Measurements from ENCODE around the gene RCC2. TPM values are rescaled to one million over a fixed set of nuclear protein-coding genes. Genes with fewer than 3 reads are reported as not detected.

Gene RCC2
- total RNA-seq, 1 experiment from 2014 or later = 170 TPM

DNA sequence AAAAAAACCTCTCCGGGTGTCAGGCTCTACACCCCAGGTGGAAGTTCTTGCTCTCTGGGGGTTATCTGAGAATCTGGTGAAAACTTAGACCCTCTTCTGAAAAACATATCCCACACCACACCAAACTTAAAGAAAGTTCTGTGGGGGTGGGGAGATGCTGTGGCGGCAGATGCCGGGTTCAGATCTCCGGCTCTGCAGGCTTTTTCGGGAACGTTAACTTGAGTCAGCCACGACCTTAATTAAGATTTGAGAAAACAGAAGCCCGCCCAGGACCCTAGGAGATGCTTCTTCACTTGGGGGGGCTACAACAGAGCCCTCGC is 2.3 kb downstream of the RCC2 start:
- Histone ChIP-seq H3K27me3 (no peaks in the 10 kb centered on the region), H3K4me3 (peak overlapping the region; percentile 88), H3K4me1 (peaks cover 12% of the 10 kb centered on the region), H3K9me3 (replicated peaks) (no peaks in the 10 kb centered on the region), H3K36me3 (peaks cover 46% of the 10 kb centered on the region), H3K27ac (no peak overlapping the region; the same call in 1 of the 2 replicates)
- DNase-seq = no peak

- Histone ChIP-seq H3K4me3 (peak overlapping the region; percentile 88), H3K27me3 (no peaks in the 10 kb centered on the region), H3K36me3 (peaks cover 51% of the 10 kb centered on the region), H3K4me1 (peaks cover 10% of the 10 kb centered on the region), H3K9me3 (replicated peaks) (no peaks in the 10 kb centered on the region), H3K27ac (no peak overlapping the region)
- no peak for DNase-seq
Observed at GRCh38 chr1:17436380-17437174, 2.9 kb downstream of the RCC2 start.

- DNase-seq = no peak
- Histone ChIP-seq H3K27ac (no peak overlapping the region), H3K27me3 (no peaks in the 10 kb centered on the region), H3K36me3 (peaks cover 64% of the 10 kb centered on the region), H3K4me3 (no peak overlapping the region), H3K4me1 (no peaks in the 10 kb centered on the region), H3K9me3 (replicated peaks) (no peaks in the 10 kb centered on the region)
Observed at GRCh38 chr1:17434601-17435000, 4.9 kb downstream of the RCC2 start.

- H3K27ac ChIP-seq = no peak overlapping the region
- no peak for DNase-seq
- no peaks in the 10 kb centered on the region for H3K9me3 ChIP-seq (replicated peaks)
- H3K4me1 ChIP-seq = no peaks in the 10 kb centered on the region
- H3K36me3 ChIP-seq = peaks cover 70% of the 10 kb centered on the region
- no peaks in the 10 kb centered on the region for H3K27me3 ChIP-seq
- H3K4me3 ChIP-seq = no peak overlapping the region
Observed at GRCh38 chr1:17434016-17434415, 5.5 kb downstream of the RCC2 start.

DNA sequence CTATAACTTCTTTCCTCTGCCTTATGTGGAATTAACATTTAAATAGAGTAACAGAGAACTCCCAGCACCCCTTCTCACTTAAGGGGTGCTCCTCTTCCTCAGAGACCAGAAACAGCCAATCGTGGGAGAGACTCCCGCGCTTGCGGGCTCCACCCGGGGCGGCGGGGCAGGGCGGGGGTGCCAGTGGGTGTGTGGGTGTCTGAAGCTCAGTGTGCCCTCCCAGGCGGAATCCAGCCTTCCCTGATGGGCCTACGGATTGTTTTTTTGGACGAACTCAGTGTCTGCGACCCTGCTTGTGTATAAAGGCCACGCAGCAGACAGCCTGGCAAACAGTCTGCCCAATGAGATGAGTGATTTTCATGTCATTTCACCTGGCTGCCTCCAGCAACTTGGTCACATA is 6.2 kb downstream of the RCC2 start:
- Histone ChIP-seq H3K4me3 (no peak overlapping the region), H3K9me3 (replicated peaks) (no peaks in the 10 kb centered on the region), H3K36me3 (peaks cover 75% of the 10 kb centered on the region), H3K27me3 (no peaks in the 10 kb centered on the region), H3K27ac (no peak overlapping the region), H3K4me1 (no peaks in the 10 kb centered on the region)
- DNase-seq = no peak

GRCh38 chr1:17432412-17432811 is 7.1 kb downstream of the RCC2 start:
- H3K27me3 ChIP-seq = no peaks in the 10 kb centered on the region
- H3K36me3 ChIP-seq = peaks cover 83% of the 10 kb centered on the region
- no peaks in the 10 kb centered on the region for H3K9me3 ChIP-seq (replicated peaks)
- H3K4me1 ChIP-seq = no peaks in the 10 kb centered on the region
- H3K27ac ChIP-seq = no peak overlapping the region
- DNase-seq = no peak
- H3K4me3 ChIP-seq = no peak overlapping the region

- no peak for DNase-seq
- H3K27ac ChIP-seq = no peak overlapping the region
- H3K27me3 ChIP-seq = no peaks in the 10 kb centered on the region
- H3K4me1 ChIP-seq = no peaks in the 10 kb centered on the region
- no peak overlapping the region for H3K4me3 ChIP-seq
- peaks cover 91% of the 10 kb centered on the region for H3K36me3 ChIP-seq
- H3K9me3 ChIP-seq (replicated peaks) = no peaks in the 10 kb centered on the region
Observed at GRCh38 chr1:17429183-17429582, 10.3 kb downstream of the RCC2 start.

DNA sequence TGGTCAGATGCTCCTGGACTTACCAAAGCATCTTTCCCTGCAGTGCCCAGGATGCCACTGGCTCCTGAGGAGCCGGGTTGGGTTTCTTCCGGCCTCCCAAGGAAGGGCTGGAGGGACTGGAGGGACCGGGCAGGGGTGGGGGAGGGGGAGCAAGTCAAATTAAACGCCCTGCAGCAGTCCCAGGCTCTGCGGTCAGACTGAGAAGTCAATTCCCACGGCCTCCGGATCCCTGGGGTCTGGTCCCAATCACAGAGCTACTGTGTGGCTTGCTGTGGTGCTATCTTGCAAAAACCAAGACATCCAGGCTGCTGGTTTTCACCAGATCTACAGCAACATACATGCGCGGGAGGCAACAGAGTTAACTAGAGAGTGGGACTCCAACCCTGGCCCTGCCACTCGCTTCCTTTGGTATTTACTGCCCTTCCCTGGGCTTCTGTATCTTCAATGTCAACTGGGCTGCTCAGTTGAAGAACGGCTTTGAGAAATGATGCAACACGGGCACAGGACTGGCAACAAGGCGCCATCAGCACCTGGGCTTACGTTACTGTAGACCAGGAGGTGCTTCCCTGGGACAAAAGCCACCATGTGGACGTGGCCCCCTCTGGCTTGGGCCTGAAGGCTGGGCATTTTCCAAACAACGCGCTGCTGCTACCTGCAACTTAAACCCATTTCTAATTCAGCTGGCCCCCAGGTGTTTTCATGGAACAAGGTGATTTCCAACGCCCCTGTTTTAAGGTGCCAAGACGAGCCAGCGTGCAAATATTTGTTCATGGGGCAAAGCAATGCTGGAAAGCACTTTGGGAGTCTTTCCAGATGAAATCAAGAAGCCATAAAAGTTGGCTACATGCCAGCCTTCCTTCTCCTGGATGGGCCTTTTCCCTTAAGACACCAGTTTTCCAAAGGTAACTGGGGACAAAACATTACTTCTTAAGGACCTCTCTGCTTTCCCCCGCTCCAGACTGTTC is 11.5 kb downstream of the RCC2 start:
- peaks cover 91% of the 10 kb centered on the region for H3K36me3 ChIP-seq
- no peak overlapping the region for H3K4me3 ChIP-seq
- H3K9me3 ChIP-seq (replicated peaks) = no peaks in the 10 kb centered on the region
- H3K27me3 ChIP-seq = no peaks in the 10 kb centered on the region
- H3K4me1 ChIP-seq = no peaks in the 10 kb centered on the region
- DNase-seq = no peak
- H3K27ac ChIP-seq = no peak overlapping the region

DNA sequence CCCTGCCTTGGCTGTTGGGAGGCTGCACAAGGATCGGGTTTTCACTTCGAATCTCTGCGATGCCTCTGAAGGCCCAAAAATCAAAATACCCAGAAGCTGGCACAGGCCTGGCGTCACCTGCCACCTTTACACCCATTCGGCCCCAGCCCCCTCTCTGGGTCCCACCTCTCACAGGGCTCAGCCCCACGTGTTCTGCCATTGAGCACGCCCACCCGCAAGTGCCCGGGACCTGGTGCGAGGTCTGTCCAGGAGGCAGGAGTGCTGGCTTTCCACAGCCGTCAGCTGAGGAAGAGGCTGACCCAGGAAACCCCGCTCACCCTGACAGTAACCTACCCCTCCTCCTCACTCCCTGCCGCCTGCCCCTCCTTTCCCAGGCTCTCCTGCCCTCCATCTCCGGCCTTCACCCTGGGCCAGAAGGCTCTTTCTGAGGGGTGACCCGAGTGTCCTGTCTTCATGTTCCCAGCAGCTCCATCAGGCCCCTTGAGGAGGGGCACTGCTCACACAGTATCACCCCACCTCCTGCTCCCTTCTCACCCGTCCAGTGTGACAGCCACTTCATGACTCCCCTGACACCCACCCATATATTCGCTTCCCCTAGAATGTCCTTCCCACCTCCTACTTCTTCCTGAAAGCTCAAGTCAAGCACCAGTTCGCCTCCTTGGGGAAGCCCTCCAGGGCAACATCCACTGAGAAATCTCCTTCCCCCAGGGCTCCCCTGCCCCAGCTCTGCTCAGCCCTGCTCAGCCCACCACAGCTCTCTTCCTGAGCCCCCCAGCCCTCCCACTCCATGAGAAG is 13.5 kb downstream of the RCC2 start:
- H3K9me3 ChIP-seq (replicated peaks) = no peaks in the 10 kb centered on the region
- DNase-seq = no peak
- H3K36me3 ChIP-seq = peaks cover 94% of the 10 kb centered on the region
- H3K27ac ChIP-seq = no peak overlapping the region
- no peaks in the 10 kb centered on the region for H3K4me1 ChIP-seq
- no peaks in the 10 kb centered on the region for H3K27me3 ChIP-seq
- H3K4me3 ChIP-seq = no peak overlapping the region

DNA sequence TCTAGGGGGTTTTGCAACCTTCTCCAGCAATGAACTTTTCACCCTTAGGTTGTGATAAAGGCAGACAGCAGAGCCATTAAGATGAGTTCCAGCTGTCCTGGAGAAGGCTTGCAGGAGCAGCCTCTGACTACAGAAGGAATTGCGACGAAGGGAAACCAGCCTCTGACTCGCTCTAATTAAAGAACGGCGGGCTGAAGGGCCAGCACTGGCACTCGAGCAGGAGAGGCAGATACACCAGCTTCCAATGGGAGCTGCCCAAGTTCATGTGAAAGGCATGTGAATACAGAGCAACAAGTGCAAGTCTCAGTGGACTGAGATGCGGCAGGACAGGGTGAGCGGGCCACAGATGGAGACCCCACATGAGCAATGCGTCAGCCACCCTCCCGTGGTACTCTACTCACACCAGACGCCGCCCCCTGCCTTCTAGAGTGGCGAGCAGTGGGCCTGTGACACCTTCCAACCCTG is 15.7 kb downstream of the RCC2 start:
- Histone ChIP-seq H3K9me3 (replicated peaks) (no peaks in the 10 kb centered on the region), H3K4me1 (no peaks in the 10 kb centered on the region), H3K4me3 (no peak overlapping the region), H3K27me3 (no peaks in the 10 kb centered on the region), H3K36me3 (peaks cover 98% of the 10 kb centered on the region), H3K27ac (no peak overlapping the region)
- DNase-seq = no peak

DNA sequence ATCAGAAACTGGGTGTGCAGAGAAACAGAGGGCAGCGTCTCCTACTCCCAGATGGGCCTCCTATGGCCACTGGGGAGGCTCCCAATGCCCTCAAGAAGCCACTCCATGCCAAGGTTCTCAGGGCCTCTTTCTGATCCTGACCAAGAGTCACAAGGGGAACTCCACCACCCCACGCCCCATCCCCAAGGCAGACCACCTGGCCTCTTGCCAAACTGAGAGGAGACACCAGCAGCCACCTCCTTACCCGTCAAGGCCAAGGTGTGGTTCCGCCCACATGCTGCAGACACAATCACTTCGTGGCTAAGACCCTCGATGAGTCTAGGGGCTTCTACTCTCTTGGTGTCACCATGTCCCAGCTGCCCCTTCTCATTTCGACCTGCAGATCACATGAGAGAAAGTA is 17.0 kb downstream of the RCC2 start:
- no peak overlapping the region for H3K4me3 ChIP-seq
- no peak for DNase-seq
- peaks cover 97% of the 10 kb centered on the region for H3K36me3 ChIP-seq
- no peaks in the 10 kb centered on the region for H3K27me3 ChIP-seq
- no peak overlapping the region for H3K27ac ChIP-seq
- H3K9me3 ChIP-seq (replicated peaks) = no peaks in the 10 kb centered on the region
- no peaks in the 10 kb centered on the region for H3K4me1 ChIP-seq

DNA sequence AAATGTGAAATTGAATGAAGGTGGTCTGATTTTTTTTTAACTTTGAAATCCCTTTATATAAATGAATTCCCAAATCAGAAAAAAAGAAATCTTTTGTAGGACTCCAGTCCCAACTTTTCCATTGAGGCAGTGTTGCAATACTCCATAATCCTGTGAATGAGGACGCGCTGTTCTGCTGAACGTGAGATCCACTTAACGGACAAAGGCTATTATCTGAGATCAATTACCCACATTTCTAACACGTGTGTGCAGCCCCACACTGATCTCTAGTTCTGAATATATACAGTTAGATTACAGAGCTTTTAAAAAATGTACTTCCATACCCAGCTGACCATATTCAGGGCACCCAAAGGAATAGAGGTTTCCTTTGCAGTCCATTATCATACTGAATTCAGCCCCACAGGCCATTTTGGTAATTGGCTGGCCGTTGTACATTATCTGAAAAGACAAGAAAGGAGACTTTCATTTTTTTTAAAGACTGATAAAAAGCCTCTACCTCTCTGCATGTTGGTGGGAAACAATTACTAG is 19.0 kb downstream of the RCC2 start:
- Histone ChIP-seq H3K27ac (no peak overlapping the region), H3K4me3 (no peak overlapping the region), H3K4me1 (no peaks in the 10 kb centered on the region), H3K9me3 (replicated peaks) (no peaks in the 10 kb centered on the region), H3K27me3 (no peaks in the 10 kb centered on the region), H3K36me3 (peaks cover 93% of the 10 kb centered on the region)
- DNase-seq = no peak

- no peak for DNase-seq
- no peaks in the 10 kb centered on the region for H3K27me3 ChIP-seq
Observed at GRCh38 chr1:17419626-17420328, 19.7 kb downstream of the RCC2 start.

DNA sequence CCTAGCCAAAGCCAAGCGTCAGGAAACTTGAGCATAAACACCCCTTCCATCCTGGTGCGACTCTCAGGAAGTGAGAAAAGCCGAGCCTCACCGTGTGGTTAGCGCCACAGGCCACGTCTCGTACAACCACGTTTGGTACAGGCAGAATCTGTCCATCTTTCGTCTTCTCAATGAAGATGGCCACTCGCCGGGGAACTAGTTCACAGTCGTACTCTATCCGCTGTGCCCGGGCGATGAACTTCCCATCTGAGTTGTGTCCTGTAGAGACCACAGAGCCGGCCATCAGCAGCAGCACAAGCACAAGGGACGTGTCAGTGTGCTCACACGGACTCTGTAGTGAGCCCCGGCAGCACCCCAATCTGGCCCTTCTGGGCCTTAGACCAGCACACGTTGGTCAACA is 23.1 kb downstream of the RCC2 start:
- Histone ChIP-seq H3K36me3 (peaks cover 94% of the 10 kb centered on the region), H3K27ac (no peak overlapping the region), H3K9me3 (replicated peaks) (no peaks in the 10 kb centered on the region), H3K4me1 (no peaks in the 10 kb centered on the region), H3K27me3 (no peaks in the 10 kb centered on the region), H3K4me3 (no peak overlapping the region)
- no peak for DNase-seq

More at GRCh38 chr1:17419626-17420328, 19.7 kb downstream of the RCC2 start:
- Histone ChIP-seq H3K36me3 (peaks cover 93% of the 10 kb centered on the region), H3K27ac (no peak overlapping the region), H3K4me1 (no peaks in the 10 kb centered on the region), H3K4me3 (no peak overlapping the region), H3K9me3 (replicated peaks) (no peaks in the 10 kb centered on the region)

All from SJCRH30 (cell line).